ENCODE measurements around the gene MATN4. TPM values are rescaled to one million over a fixed set of nuclear protein-coding genes. Genes with fewer than 3 reads are reported as not detected.
A peak's percentile ranks its signal among the peaks of the same experiment; 100 is the strongest.

The MATN4 gene
- total RNA-seq, 1 experiment from 2014 or later = 0.64 TPM

GRCh38 chr20:45339084-45339483 is 31.0 kb upstream of the MATN4 start (continued):
- no peak for TF ChIP-seq TCF7L2 (IDR thresholded peaks at IDR 0.05; ENCODE audit: borderline replicate concordance, extremely low read depth, insufficient read depth, insufficient read length)

- H3K4me2 ChIP-seq (ENCODE audit: low read length) = peak overlapping the region; percentile 91
- ATAC-seq (peak; percentile 0; the same call in 1 of the 2 replicates), DNase-seq (ENCODE audit: low read depth, low spot score) (no peak)
- intact Hi-C loops (cut with micrococcal nuclease) = no loop called here
- no peaks in the 10 kb centered on the region for H3K9me2 ChIP-seq (ENCODE audit: insufficient read depth)
- H3K9me3 ChIP-seq (ENCODE audit: control insufficient read depth in 1 of 2, insufficient read depth in 1 of 2, low read depth in 1 of 2, low read length in 2 of 2) = no peaks in the 10 kb centered on the region
- peaks cover 89% of the 10 kb centered on the region for H3K79me2 ChIP-seq (ENCODE audit: insufficient read depth, low read length)
- no TSS peak for BruUV-seq (replicated peaks)
- H4K20me1 ChIP-seq (ENCODE audit: insufficient read depth) = 0 out of 2 replicates have a peak, but pooled peaks cover 3% of the 10 kb centered on the region
- H2AFZ ChIP-seq (ENCODE audit: low read depth, low read length, poor library complexity, severe bottlenecking) = no peak overlapping the region
- peak overlapping the region; percentile 84 for H3K27ac ChIP-seq (ENCODE audit: low read depth, low read length)
- no peak for TF ChIP-seq EZH2phosphoT487 (IDR thresholded peaks at IDR 0.05; ENCODE audit: borderline replicate concordance)
- 0 out of 2 replicates have a peak, but pooled peaks have one; percentile 8 for TF ChIP-seq POLR2AphosphoS5 (IDR thresholded peaks at IDR 0.05; ENCODE audit: low read depth, low read length)
- TF ChIP-seq EZH2 (IDR thresholded peaks at IDR 0.05) = no peak
- TF ChIP-seq TCF7L2 (IDR thresholded peaks at IDR 0.05; ENCODE audit: borderline replicate concordance, extremely low read depth, insufficient read depth, insufficient read length) = no peak
- no peak for TF ChIP-seq MAX (IDR thresholded peaks at IDR 0.05)
- H3K4me1 ChIP-seq (ENCODE audit: control insufficient read depth in 1 of 2, insufficient read depth in 2 of 2, low read length in 2 of 2) = peaks cover 70 to 81% of the 10 kb centered on the region in 2 experiments
- ChIA-PET RAD21 (ENCODE audit: low non-redundant PET in 1 of 2, low total read pairs in 2 of 2, uncharacterized antibody in 2 of 2, unreplicated experiment in 2 of 2) (interaction anchor here in 1 of 2 experiments (1.5 kb wide), 1 partner anchor 12 kb away, joined by 3 read pairs; no protein-coding TSS in a partner anchor), POLR2A (interaction anchor here (0.6 to 3.8 kb wide), 3 partner anchors 8 to 85 kb away, joined by 3 to 24 read pairs (median 8); no protein-coding TSS in a partner anchor), CTCF (interaction anchor here (1.2 to 1.5 kb wide), 3 partner anchors 27 to 98 kb away, joined by 3 to 4 read pairs (median 3); no protein-coding TSS in a partner anchor)
- no peaks in the 10 kb centered on the region for H3K27me3 ChIP-seq (ENCODE audit: insufficient read depth, low read length)
- H3K9ac ChIP-seq (ENCODE audit: low read length) = peak overlapping the region; percentile 80
- H3K4me3 ChIP-seq (replicated peaks in 1 of 2; ENCODE audit: low read depth in 1 of 2, low read length in 2 of 2) = peak overlapping the region; percentile 2 to 45
- H3K36me3 ChIP-seq (ENCODE audit: control insufficient read depth in 1 of 2, insufficient read depth in 2 of 2, low read length in 2 of 2) = peaks cover 6 to 26% of the 10 kb centered on the region in 2 experiments; a peak in 2 of 4 replicates
These were observed 30.3 kb upstream of the MATN4 start for GRCh38 chr20:45338121-45339030.
